Caco-2 (cell line): ENCODE data around the gene CNKSR3. TPM values are rescaled to one million over a fixed set of nuclear protein-coding genes. Genes with fewer than 3 reads are reported as not detected.

ENCODE experiments used
- BruUV-seq: library from RNA; stranded (reverse); fragments of 400-500 nt; replicated peaks from 2 replicates; lab custom pipeline; 2021; lab: Mats Ljungman, UMichigan
- CTCF ChIA-PET: fragments of 300-600 bp; sonication (Branson Sonifier 250); formaldehyde crosslinking; loops from one replicate; lab custom pipeline; 2022; ENCODE audit warnings: antibody characterized with exemption; lab: Charles Lee
- POLR2A ChIA-PET: fragments of 300-600 bp; sonication (Branson Sonifier 250); formaldehyde crosslinking; loops from one replicate; lab custom pipeline; 2022; ENCODE audit warnings: antibody characterized with exemption; lab: Charles Lee
- DNase-seq, 2 experiments: peaks; one replicate each; pipeline versions ENCODE4 v3.0.0 to v3.0.0-alpha.2; 2020 to 2022
- H3K27me3 ChIP-seq: replicated peaks from 2 replicates; pipeline ENCODE4 v1.6.0; 2011; ENCODE audit warnings: low read length; ENCODE audit not compliant: control insufficient read depth, insufficient read depth
- H3K36me3 ChIP-seq: 2 replicates; pipeline ENCODE4 v1.5.1; 2011; ENCODE audit warnings: low read length; ENCODE audit not compliant: control insufficient read depth, insufficient read depth
- H3K4me1 ChIP-seq: fragments of 250-450 bp; sonication (Bioruptor Pico); 2 replicates; pipeline ENCODE4 v1.5.1; 2020; ENCODE audit warnings: mild to moderate bottlenecking
- H3K4me3 ChIP-seq: 2 replicates; pipeline ENCODE4 v1.5.1; 2011; ENCODE audit warnings: low read depth, mild to moderate bottlenecking, control low read depth, low read length
- H3K9me3 ChIP-seq: fragments of 250-450 bp; sonication (Bioruptor Pico); 2 replicates; pipeline ENCODE4 v1.5.1; 2020; ENCODE audit warnings: mild to moderate bottlenecking, moderate library complexity
- H3K27ac Mint-ChIP-seq: one replicate; pipeline ENCODE4 v1.8.0; 2022; ENCODE audit warnings: mixed read lengths; ENCODE audit not compliant: unreplicated experiment
- H3K27me3 Mint-ChIP-seq: one replicate; pipeline ENCODE4 v1.8.0; 2022; ENCODE audit warnings: mixed read lengths; ENCODE audit not compliant: insufficient read depth, unreplicated experiment
- H3K36me3 Mint-ChIP-seq: one replicate; pipeline ENCODE4 v1.8.0; 2022; ENCODE audit warnings: mild to moderate bottlenecking, mixed read lengths; ENCODE audit not compliant: insufficient read depth, unreplicated experiment
- H3K4me1 Mint-ChIP-seq: one replicate; pipeline ENCODE4 v1.8.0; 2022; ENCODE audit warnings: low read depth, mixed read lengths; ENCODE audit not compliant: unreplicated experiment
- H3K4me3 Mint-ChIP-seq: one replicate; pipeline ENCODE4 v1.8.0; 2022; ENCODE audit warnings: mild to moderate bottlenecking, moderate library complexity, mixed read lengths; ENCODE audit not compliant: unreplicated experiment
- H3K9me3 Mint-ChIP-seq: one replicate; pipeline ENCODE4 v1.8.0; 2022; ENCODE audit warnings: mixed read lengths; ENCODE audit not compliant: unreplicated experiment
- CTCF ChIP-seq, 2 experiments: fragments of 200-600 bp in 1 of 2; IDR thresholded peaks; 1 replicate in 1 of 2; 2 replicates in 1 of 2; pipeline versions ENCODE4 v1.5.1 to v1.8.0; 2011 to 2022; ENCODE audit warnings: antibody characterized with exemption in 1 of 2, control low read depth in 1 of 2, inconsistent platforms in 1 of 2, low read depth in 1 of 2, low read length in 1 of 2, mild to moderate bottlenecking in 1 of 2, moderate library complexity in 1 of 2; ENCODE audit not compliant: insufficient read depth in 1 of 2, severe bottlenecking in 1 of 2, unreplicated experiment in 1 of 2
- intact Hi-C: fragments of 100-400 bp; cut with micrococcal nuclease; formaldehyde crosslinking; loops from one replicate; pipeline ENCODE4 v1.10.0; 2022; ENCODE audit not compliant: unreplicated experiment
- total RNA-seq: library from RNA; stranded (reverse); gene quantifications from 2 replicates; pipeline ENCODE4 v1.2.3, GENCODE V29; 2022

Gene CNKSR3
- total RNA-seq, 1 experiment from 2014 or later, result 33.1 TPM

GRCh38 chr6:154463573-154464419 is 46.7 kb downstream of the CNKSR3 start:
- Histone ChIP-seq H3K27me3 (no peaks in the 10 kb centered on the region), H3K4me3 (no peak overlapping the region), H3K36me3 (no peaks in the 10 kb centered on the region), H3K9me3 (no peaks in the 10 kb centered on the region), H3K4me1 (no peaks in the 10 kb centered on the region)
- BruUV-seq, result no TSS peak
- H3K27me3 Mint-ChIP-seq, result no peaks in the 10 kb centered on the region
- ChIA-PET CTCF (interaction anchor here (0.6 kb wide), 1 partner anchor 273 kb away, joined by 3 read pairs; no protein-coding TSS in a partner anchor), POLR2A (no interaction called here)
- no peaks in the 10 kb centered on the region for H3K9me3 Mint-ChIP-seq
- peaks cover 16% of the 10 kb centered on the region for H3K36me3 Mint-ChIP-seq
- intact Hi-C loops, result no loop called here
- H3K27ac Mint-ChIP-seq, result no peak overlapping the region
- DNase-seq, result no peak
- H3K4me1 Mint-ChIP-seq, result peaks cover 24% of the 10 kb centered on the region
- H3K4me3 Mint-ChIP-seq, result no peak overlapping the region
- no peak for TF ChIP-seq CTCF (IDR thresholded peaks at IDR 0.05; ENCODE audit: insufficient read depth in 1 of 2, low read depth in 1 of 2, low read length in 1 of 2, severe bottlenecking in 1 of 2, unreplicated experiment in 1 of 2)

- Mint-ChIP-seq H3K4me3 (no peak overlapping the region), H3K27ac (no peak overlapping the region), H3K9me3 (no peaks in the 10 kb centered on the region), H3K36me3 (peaks cover 16% of the 10 kb centered on the region), H3K27me3 (no peaks in the 10 kb centered on the region), H3K4me1 (peaks cover 28% of the 10 kb centered on the region)
- POLR2A ChIA-PET, result no interaction called here
- Histone ChIP-seq H3K36me3 (no peaks in the 10 kb centered on the region), H3K4me1 (no peaks in the 10 kb centered on the region), H3K4me3 (no peak overlapping the region), H3K9me3 (no peaks in the 10 kb centered on the region), H3K27me3 (no peaks in the 10 kb centered on the region)
- no peak for TF ChIP-seq CTCF (IDR thresholded peaks at IDR 0.05; ENCODE audit: insufficient read depth in 1 of 2, low read depth in 1 of 2, low read length in 1 of 2, severe bottlenecking in 1 of 2, unreplicated experiment in 1 of 2)
- BruUV-seq, result no TSS peak
- no peak for DNase-seq
- intact Hi-C loops, result no loop called here
- CTCF ChIA-PET, result no interaction called here
These were observed 48.1 kb downstream of the CNKSR3 start for GRCh38 chr6:154462425-154462824.

GRCh38 chr6:154461348-154461747 is 49.1 kb downstream of the CNKSR3 start:
- Histone ChIP-seq H3K4me3 (no peak overlapping the region), H3K4me1 (no peaks in the 10 kb centered on the region), H3K27me3 (no peaks in the 10 kb centered on the region), H3K36me3 (no peaks in the 10 kb centered on the region), H3K9me3 (no peaks in the 10 kb centered on the region)
- Mint-ChIP-seq H3K4me3 (no peak overlapping the region), H3K27ac (no peak overlapping the region), H3K27me3 (no peaks in the 10 kb centered on the region), H3K36me3 (peaks cover 16% of the 10 kb centered on the region), H3K4me1 (peaks cover 25% of the 10 kb centered on the region), H3K9me3 (no peaks in the 10 kb centered on the region)
- no TSS peak for BruUV-seq
- CTCF ChIA-PET, result no interaction called here
- POLR2A ChIA-PET, result no interaction called here
- DNase-seq, result no peak
- intact Hi-C loops, result no loop called here
- no peak for TF ChIP-seq CTCF (IDR thresholded peaks at IDR 0.05; ENCODE audit: insufficient read depth in 1 of 2, low read depth in 1 of 2, low read length in 1 of 2, severe bottlenecking in 1 of 2, unreplicated experiment in 1 of 2)
